HL-60/S4 treated with retinoic acid at 250 ng/mL for 4 days and 3 days (cell line): ENCODE measurements around the gene THG1L.
"Not testable (repeated sequence)": the region's sequence is repeated elsewhere in the genome, so short reads cannot be mapped to it uniquely, and the experiment has no call there.

Experiments
- in situ Hi-C: fragments of 300-500 bp; cut with MboI; formaldehyde crosslinking; loops from 2 replicates; pipeline ENCODE4 v1.7.0; 2022; ENCODE audit warnings: low sequenced_read_pairs

The THG1L gene

DNA sequence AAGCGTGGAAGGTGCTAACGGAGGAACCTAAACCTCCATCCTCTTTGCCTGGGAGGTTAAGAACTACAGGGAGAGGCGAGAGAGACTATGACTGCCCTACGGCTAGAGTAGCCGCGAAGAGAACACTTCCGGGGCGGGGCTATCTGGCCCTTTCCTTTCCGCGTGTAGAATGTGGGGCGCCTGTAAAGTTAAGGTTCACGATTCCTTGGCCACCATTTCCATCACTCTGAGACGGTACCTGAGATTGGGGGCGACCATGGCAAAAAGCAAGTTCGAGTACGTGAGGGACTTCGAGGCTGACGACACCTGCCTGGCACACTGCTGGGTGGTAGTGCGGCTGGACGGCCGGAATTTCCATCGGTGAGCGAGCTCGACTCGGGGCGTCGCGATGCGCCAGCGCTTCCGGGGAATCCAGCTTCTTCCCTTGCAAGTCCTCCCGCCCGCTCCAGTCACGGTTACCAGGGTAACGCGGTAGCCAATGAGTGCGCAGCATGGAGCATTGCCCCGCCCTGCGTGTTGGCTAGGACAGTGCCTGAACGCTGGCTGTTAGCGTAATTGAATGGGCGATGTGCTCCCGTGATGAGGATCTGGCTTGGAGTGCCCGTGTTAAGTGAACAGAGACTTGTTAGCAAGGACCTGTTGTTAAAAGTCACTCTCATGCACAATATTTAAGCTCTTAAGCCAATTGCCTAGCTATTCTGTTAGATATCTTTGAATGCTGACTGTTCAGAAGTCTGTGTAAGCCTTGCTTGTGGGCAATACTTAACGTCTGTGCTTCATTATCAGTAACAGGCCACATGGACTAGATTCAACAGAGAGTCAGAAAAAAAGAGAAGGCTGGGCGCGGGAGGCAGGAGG is at the start of gene THG1L:
TSS of gene THG1L (plus strand) at position 149 of the 858 bp plus-strand sequence. CDS start at position 170, 21 bp downstream.
- in situ Hi-C loops = no loop called here

DNA sequence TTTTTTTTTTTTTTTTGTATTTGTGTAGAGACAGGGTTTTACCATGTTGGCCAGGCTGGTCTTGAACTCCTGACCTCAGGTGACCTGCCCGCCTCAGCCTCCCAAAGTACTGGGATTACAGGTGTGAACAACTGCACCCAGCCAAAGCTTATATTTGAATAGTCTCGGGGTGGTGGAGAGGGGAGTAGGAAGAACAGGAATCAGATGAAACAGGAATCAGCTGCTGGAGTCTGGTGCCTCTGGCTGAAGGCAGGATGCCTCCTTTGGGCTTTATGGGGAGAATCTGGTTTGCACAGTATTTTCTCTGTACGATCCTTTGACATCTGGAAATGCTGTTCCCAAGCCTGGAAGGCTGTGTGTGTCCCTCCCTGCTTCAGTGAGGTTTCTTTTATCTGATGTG is 49.0 kb upstream of the THG1L start:
- in situ Hi-C loops = no loop called here

DNA sequence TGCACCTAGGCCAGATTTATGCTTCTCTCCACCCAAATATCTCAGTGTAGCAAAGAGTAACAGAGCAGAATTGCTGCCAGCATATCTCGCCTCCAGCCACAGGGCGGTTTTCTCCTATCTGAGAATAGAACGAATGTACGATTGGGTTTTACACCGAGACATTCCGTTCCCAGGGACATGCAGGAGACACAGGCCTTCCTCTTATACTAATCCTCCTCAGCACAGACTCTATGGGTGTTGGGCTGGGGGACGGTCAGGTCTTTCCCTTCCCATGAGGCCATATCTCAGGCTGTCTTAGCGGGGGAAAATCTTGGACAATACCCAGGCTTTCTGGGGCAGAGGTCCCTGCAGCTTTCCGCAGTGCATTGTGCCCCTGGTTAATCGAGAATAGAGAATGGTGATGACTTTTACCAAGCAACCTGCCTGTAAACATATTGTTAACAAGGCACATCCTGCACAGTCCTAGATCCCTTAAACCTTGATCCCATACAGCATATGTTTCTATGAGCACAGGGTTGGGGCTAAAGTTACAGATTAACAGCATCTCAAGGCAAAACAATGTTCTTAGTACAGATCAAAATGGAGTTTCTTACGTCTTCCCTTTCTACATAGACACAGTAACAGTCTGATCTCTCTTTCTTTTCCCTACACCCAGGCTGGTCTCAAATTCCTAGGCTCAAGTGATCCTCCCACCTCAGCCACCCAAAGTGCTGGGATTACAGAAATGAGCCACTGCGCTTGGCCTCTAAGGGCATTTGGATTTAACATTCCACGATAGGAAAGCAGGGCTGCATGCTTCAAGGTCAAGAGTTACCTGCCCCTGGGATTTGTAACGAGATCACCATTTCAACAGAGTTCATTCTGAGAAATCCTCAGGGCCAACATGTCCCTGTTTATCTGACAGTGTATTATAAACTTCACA is 44.7 kb upstream of the THG1L start:
- in situ Hi-C loops = not testable (repeated sequence)

DNA sequence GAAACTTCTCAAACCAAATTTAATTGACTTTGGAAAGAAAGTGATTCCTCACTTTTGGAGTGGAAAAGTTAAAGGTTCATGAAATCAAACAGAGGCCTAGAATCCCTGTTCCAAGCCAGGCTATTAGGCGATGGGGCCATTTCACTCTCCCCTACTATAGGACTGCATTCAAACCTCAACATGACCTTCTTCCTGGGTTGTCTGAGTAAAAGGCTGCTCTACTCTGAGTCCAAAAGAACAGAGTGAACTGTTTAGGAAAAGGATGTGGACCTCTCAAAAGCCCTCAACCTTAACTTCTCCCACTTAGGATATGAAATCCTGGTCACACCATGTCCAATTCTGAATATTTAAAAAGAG is 44.0 kb upstream of the THG1L start:
- in situ Hi-C loops = no loop called here

DNA sequence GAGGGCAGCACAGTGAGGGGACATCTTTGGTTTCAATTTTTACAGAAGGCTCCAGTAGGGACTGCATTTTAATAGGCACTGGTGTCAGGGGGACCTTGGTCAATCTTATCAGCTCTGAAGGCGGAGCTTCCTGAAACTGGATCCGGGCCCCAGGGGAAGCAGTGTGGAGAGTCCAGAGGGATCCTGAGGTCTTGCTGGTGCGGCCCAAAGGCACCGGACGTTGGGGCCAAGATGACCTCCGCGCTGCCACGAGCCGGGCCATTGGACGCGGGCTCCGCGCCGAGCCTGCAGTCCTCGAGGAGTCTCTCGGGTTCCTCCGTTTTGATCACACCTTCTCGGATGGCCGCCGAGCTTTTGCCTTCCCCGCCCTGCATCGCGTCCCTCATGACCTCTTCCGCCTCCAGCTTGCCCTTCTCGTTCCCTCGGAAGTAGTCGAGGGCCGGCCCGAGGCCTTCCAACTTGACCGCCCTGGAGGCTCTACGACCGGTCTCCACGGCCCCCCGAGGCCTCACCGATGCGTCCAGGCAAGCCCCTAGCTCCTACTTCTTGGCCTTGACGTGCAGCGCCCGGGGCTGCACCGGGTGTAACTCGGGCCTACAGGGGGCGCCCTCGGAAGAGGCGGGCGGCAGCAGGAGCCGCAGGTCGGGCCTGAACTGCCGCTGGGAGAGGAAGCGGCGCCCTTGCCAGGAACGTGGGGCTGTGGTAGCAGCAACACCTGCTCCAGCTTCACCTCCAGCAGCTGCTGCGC is 41.1 kb upstream of the THG1L start:
- in situ Hi-C loops = no loop called here

DNA sequence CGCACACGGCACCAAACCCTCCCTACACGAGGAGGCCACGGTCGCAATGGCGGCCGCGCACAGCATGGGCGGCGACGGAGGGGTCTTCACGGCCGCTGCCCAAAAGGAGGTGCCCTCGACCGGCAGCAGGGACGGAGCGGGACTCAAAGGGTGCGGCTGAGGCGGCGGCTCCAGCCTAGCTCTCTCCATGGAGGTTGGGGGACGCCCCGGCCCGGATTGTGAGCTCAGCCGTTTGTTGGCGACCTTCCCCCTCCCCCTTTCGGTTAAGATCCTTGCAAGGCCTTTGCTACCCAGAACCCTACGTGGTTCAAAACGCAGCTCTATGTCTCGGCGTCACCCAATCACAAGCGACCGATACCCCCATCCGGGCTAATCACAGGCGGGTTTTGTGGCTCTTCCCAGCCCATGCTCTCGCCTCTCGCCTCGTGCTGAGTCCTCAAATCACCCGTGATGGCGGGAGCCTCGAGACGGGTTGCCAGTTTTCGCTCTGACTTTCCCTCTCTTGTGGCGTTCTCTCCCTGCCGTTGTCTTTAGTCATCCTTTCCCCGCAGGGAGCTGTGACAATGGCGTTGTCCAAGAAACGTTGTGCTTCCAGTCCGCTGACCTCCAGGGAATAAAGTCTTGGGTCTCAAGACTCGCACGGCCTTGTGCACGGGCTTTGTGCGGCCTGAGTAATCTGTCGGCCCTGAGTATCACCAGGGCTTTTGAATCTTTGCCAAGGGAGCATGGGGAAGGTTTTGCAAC is 40.4 kb upstream of the THG1L start:
- in situ Hi-C loops = no loop called here

DNA sequence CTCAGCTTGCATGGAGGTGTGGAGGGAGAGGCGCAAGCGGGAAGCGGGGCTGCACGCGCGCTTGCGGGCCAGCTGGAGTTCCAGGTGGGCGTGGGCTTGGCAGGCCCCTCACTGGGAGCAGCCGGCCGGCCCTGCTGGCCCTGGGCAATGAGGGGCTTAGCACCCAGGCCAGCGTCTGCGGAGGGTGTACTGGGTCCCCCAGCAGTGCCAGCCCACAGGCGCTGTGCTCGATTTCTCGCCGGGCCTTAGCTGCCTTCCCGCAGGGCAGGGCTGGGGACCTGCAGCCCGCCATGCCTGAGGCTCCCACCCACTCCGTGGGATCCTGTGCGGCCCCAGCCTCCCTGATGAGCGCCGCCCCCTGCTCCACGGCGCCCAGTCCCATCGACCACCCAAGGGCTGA is 37.4 kb upstream of the THG1L start:
- in situ Hi-C loops = not testable (repeated sequence)

DNA sequence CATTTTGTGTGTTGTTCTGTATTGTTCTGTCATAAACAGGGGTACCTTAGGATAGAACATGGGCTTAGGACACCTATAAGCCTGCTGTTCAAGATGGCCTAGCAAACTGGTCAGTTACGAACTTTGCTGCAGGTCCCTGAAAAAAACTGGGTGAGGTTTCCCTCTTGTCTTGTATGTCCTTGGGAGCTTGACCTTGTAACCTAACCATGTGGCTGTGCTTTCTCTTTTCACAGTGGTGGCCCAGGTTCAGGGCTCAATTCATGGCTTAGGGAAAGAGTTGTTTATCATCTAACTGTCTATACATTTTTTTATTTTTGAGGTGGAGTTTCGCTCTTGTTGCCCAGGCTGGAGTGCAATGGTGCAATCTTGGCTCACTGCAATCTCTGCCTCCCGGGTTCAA is 35.1 kb upstream of the THG1L start:
- in situ Hi-C loops = not testable (repeated sequence)

DNA sequence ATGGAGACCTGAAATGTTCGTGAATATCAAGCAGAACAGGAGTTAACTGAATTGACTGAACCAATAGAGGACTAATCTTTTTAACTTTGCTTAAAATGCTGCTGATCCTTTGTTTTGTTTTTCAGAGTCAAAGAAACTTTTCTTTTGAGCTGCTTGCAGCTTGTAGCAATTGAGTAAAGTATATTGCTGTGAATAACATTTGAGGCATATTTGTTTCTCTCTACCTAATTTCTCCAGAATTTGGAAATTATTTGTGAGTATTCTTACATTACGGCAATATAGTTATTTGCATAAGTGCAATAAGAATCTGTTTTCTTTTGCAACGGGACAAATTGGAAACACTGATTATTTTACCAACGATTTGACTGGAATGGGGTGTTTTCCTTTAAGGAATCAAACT is 32.5 kb upstream of the THG1L start:
- in situ Hi-C loops = not testable (repeated sequence)

DNA sequence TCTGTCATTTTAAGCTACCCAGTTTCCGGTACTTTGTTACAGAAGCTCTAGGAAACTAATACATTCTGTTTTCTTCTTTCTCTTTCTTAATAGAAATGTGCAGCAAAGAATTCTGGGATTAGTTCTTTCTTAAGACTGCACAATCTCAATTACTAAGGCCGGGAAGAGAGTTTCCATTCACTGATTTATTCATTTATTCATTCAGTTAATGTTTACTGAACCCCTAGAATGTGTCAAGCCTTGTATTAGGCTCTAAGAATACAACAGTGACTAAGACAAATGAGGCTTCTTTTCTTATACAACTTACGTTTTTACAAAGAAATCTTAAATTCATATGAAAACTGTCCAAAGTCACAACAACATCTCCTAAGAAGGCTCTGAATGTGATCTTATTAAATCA is 27.5 kb upstream of the THG1L start:
- in situ Hi-C loops = no loop called here

DNA sequence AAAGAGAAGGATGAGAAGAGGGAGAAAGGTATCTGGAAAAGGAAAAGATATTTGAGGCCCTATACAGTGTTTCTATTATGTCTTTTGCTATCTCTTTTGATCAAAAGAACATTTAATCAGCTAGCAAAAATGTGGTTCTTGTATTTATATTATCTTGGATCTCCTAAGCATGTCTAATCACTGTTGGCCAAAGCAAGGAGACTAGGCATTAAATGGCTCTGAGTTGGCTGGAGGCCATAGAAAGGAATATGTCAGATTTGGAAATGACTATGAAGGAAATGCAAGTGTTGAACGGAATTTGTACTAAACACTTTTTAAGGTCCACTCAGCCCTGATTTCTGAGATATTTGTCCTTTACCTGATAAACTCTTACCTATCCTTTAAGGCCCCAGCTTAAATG is 22.4 kb upstream of the THG1L start:
- in situ Hi-C loops = no loop called here

DNA sequence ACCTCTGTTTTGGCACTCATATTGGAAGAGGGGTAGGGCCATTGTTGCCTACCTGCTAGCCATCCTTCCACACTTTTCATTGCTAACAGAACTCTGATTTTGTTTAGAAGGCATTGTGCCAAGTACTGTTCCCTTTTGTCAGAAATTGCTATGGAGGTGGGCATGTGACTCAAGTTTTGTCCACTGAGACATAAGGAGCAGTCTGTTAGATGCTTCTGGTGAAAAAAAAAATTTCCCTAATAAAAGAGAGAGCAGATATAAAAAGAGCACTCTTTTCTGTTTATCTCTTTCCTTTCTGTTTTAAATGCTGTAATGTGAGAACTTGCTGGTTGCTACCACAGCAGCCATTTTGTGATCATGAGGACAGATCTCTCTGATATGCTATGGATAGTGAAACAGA is 21.9 kb upstream of the THG1L start:
- in situ Hi-C loops = no loop called here

DNA sequence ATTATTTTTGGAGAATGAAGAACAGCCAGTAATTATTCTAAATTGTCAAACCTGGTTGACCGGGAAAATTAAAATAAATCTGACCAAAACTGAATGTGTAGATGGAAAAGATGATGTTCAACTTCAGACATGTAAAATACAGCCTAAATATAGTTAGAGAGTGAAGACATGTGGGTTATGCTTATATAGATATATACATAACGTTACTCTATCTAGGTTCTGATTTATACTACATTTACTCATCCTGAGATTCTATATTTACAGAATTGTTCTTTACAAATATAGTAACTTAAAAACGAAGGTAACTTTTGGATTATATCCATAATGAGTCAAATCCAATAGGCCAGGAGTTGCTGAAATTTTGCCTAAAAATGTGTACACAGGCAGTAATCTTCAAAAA is 20.8 kb upstream of the THG1L start:
- in situ Hi-C loops = no loop called here

DNA sequence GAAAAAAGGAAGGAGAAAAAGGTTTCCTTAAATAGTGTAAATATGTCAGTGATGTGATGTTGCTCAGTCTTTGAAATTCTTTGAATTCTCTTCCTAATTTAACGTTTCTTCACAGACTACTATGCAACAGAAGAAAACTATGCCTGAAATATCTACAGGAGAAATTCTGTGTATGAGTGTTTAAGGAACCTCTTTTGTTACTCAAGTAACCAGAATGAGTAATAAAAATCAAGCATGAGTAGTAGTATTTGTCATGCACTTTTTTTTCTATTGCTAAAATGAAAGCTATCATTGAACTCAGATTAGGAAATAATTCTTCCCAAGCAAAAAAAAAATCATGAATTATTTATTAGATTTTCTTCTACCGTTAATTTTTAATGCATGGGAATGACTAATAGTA is 20.3 kb upstream of the THG1L start:
- in situ Hi-C loops = no loop called here

DNA sequence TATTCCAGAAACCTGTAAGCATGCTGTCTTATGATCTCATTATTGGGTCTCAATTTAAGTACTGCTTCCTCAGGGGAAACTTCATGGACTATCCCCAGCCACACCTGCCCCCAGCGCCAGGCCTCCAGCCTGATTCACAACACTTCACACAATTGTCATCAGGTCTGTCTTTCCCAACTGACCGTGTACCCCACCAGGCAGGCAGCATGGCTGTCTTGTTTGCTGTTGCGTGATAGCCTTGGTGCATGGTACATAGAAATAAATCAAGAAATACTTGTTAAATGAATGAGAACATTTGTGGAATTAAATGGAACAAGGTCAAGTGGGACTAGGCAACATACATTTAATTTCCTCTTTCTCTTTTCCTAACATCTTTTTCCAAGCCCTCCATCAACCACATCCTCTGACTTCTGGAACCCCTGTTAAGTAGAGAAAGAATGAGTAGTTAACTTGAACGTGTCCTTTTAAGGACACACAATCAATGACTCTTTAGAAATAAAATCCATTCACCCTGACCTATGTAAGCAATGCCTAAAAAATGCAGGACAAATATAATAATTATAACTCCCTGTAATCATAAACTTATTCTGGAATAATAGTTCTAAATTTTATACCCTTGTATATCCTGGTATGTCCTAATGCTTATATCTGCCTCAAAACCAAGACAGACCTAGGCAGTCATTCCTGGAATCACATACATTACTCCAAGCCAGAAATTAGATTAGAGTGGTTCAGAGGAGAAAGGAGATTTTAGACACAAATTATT is 17.2 kb upstream of the THG1L start:
- in situ Hi-C loops = no loop called here

DNA sequence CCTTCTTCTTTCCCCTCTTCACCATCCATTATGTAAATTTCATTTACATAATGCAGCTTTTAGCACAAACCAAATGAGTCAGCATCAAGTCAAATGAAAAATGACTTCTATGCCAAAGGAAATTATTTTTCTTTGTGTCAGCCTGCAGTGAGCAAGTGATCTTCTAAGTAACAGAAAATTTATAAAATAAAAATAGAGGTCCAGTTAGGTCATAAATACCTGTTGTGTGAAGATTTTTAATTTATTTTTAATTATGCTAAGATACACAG is 16.7 kb upstream of the THG1L start:
- in situ Hi-C loops = no loop called here

DNA sequence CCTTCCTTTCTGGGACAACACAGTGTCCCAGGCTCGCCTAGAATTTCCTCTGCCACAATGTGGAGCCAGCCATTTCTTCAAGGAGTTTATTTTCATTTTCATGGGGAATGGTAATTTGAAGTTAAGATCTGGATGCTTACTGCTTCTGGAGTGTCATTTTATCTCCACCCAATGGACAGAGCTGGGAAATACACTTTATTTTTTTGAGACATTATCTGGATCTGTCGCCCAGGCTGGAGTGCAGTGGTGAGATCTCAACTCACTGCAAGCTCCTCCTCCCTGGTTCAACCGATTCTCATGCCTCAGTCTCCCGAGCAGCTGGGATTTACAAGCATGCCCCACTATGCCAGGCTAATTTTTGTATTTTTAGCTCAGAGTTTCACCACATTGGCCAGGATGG is 12.7 kb upstream of the THG1L start:
- in situ Hi-C loops = no loop called here

DNA sequence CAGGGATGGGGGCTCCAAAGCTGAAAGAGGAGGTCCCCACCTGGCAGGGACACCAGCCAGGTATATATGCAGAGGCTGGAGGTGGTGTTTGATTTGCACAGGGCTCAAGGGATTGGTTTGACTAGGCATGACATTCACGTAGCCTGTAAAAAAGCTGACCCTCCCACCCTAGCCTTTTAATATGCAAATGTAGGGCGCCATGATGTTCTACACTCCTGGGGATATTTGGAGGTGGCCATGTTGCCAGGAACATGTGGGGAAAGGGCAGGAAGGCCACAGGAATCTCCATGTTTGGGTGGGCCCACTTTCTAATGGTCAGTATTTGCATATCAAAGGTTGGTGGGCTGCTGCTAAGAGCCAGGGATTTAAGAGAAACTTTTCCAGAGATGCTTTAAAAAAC is 12.0 kb upstream of the THG1L start:
- in situ Hi-C loops = no loop called here

DNA sequence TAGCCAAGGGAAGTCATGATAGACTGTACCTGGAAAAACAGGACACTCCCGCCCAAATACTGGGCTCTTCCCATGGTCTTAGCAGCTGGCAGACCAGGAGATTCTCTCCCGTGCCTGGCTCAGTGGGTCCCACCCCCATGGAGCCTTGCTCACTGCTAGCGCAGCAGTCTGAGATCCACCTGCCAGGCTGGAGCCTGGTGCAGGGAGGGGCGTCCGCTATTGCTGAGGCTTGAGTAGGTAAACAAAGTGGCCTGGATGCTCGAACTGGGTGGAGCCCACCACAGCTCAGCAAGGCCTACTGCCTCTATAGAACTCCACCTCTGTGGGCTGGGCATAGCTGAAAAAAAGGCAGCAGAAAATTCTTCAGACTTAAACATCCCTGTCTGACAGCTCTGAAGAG is 10.1 kb upstream of the THG1L start:
- in situ Hi-C loops = no loop called here

DNA sequence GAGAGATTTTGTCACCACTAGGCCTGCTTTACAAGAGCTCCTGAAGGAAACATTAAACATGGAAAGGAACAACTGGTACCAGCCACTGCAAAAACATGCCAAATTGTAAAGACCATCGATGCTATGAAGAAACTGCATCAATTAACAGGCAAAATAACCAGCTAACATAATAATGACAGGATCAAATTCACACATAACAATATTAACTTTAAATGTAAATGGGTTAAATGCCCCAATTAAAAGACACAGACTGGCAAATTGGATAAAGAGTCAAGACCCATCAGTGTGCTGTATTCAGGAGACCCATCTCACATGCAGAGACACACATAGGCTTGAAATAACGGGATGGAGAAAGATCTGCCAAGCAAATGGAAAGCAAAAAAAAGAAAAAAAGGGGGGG is 8.3 kb upstream of the THG1L start:
- in situ Hi-C loops = not testable (repeated sequence)
